GM18505 (cell line): Measurements from ENCODE around the gene NDEL1.

Source experiments
- ATAC-seq: cut with Tn5 transposase; IDR thresholded peaks from one replicate; pipeline ENCODE4 v1.9.1; 2021; ENCODE audit not compliant: unreplicated experiment
- POLR2A ChIP-seq: IDR thresholded peaks from 4 replicates; pipeline ENCODE4 v1.6.1; 2011; ENCODE audit warnings: borderline replicate concordance; ENCODE audit not compliant: insufficient read depth, insufficient read length; ENCODE audit errors: extremely low read depth

The NDEL1 gene

DNA sequence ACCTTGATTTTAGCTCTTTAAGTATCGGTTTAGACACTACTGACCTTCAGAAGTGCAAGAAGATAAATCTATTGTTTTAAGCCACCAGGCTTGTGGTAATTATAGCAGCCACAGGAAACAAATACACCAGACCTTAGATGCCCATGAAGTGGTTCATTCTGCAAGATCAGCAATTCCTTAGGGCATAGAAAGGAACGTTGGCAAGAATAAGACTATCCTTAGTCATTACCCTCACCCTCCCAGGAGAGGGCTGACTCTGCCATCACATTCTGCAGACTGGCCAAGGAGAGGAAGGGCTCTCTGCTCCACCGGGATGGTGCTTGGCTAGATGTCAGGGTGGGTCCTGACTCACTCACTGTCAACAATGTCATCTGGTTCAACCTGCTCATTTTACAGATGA is 14.1 kb upstream of the NDEL1 start:
- TF ChIP-seq POLR2A, result no peak
- ATAC-seq, result no peak

DNA sequence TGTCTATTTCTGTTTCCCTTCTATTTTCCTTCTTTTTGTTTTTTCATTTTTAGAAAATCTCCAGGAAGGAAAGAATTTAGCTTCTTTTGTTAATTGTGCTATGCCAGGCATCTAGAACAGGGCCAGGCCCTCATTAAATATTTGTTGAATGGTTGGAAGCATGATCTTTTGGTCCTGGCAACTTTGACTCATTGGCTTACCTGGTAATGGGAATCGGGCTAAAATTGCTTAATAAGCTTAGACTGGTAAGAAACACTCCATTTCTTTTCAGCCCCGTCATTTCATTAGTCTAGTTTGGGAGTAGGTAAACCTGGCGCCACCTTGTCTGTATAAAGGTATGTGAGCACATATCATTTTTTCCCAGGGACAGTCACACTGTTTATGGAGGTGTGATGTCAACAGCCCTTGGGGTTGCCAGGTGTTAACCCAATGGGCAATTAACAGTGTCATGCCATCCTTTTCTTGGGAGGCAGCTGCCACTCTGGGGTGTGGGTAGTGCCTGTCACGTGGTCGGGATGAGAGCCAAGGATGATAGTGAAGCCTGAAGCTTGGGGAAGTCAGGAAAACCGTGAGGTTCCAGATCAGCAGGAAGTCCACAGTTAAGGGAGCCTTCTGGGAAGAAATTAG is 9.5 kb upstream of the NDEL1 start:
- ATAC-seq, result no peak
- no peak for TF ChIP-seq POLR2A

DNA sequence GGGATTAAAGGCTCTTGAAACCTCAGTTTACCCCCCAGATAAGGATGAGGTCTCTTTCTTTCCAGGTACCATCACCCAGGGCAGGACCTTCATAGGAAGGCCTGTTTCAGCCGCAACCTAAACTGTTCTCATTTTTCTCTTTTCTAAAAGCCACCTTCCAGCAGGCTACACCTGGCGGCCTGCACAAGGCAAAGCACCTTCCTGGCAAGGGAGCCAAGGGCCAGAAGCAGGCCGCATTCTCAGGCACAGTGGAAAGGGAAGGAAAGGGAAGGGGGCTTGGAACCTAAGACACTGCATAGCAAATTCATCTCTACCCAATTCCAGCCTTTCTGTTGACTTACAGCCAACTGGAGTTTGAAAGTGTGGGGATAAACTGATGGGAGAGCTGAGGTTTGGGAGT is 8.9 kb upstream of the NDEL1 start:
- TF ChIP-seq POLR2A, result no peak
- ATAC-seq, result no peak

DNA sequence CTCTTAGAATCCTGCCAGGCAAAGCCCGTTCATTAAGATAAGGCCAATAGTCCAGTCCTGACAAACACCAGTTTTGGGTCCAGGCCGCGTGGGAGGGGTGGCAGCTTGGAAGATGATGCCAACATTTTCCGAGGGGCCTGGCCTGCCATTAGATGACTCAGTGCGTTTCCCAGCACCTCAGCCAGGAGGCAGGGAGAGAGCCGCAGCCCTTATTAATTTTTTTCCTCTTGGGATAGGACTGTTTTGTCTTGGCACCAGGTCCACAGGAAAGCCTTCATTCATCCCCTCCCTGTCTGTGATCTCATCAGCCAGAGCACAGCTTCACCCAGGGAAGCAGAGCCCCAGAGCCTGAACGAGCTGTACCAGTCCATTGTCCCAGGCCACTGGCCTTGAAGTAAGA is 4.7 kb upstream of the NDEL1 start:
- no peak for TF ChIP-seq POLR2A
- ATAC-seq, result no peak

DNA sequence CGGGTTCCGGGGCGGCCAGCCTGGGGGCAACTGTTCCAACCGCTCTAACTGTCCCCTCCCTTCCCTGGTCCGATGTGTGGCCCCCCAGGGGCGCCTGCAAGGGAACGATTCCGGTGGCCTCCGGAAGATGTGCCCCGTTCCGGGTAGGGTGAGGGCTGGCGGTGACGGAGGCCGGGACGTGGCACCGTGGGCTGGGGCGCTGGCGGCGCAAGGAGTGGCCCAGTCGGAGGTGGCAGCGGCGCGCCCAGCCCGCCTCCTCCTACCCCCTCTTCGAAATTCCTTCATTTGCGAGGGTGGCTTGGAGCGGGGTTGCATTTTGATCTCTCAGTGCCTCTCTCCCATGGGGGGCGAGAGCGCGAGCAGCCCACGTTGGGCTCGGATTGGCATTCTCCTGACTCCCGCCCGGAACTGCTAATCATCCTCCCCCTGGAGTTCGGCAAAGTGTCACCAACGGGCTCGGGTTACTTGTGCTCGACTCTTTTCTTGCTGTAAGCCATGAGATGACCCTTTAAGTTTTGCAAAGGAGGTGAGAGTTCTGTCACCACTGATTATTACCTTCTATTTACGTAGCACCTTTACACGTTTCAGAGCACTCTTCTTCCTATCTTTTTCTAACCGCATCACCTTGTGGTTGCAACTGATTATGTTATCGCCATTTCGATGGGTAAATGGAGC is 622 bp downstream of the NDEL1 start:
- peak; percentile 45 for ATAC-seq
- no peak for TF ChIP-seq POLR2A

DNA sequence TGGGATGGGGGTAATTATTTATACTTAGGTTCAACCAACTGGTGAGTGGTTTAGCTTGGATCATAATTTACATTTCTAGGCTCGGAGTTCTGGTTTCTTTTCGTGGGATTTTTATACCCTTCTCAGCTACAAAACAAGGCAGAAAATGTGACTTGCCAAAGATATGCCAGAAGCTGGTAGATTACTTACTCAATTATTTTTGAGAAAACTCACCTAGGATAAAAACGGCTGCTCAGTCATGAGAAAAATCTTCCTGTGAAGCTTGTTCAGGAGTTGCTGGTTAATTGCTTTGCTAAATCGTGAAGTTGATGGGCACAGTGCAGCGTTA is 1.1 kb downstream of the NDEL1 start:
- no peak for ATAC-seq
- no peak for TF ChIP-seq POLR2A

DNA sequence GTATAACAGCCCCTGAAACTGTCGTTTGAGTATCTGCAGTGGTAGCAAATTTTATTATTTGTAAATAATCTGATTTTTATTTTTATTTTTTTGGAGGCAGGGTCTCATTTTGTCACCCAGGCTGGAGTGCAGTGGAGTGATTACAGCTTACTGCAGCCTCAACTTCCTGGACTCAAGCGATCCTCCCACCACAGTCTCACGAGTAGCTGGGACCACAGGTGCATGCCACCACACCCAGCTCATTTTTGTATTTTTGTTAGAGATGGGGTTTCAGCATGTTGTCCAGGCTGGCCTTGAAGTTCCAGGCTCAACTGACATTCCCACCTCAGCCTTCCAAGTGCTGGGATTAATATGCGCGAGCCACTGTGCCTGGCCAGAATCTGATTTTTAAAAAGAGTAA is 2.8 kb downstream of the NDEL1 start:
- no peak for TF ChIP-seq POLR2A
- no peak for ATAC-seq

DNA sequence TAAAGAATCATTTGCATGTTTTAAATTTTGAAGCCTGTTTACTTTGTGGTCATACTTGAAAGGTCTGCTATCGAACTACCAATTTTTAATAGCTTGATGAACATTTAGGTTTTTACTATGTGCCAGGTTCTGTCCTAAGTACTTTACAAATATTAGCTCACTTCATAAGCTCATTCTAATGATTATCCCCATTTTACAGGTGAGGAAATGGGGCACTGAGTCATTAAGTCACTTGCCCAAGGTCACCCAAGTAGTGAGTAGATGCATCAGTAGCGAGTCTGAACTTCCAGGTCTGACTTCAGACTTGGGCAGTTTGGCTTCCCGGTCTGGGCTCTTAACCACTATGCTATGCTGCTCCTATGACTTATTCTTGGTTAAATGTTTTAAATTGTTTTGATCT is 4.0 kb downstream of the NDEL1 start:
- no peak for TF ChIP-seq POLR2A
- no peak for ATAC-seq

DNA sequence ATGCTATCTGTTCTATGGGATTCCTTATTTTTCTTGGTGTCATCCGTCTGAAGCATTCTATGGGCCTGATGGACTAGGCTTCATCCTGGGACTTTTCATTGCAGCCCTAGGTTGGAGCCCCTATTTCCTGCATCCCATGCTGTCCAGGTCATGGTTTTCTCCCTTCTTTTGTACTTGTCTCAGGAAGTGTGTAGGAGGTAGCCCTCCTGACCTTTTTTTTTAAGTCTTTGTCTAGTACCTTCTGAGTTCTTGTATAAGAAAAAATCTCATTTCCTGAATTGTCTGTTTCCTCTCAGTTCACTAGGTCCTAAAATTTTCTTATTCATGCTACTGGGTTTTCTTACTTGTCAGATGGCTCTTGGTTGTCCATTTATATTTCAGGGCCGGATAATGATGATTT is 6.0 kb downstream of the NDEL1 start:
- ATAC-seq, result no peak

DNA sequence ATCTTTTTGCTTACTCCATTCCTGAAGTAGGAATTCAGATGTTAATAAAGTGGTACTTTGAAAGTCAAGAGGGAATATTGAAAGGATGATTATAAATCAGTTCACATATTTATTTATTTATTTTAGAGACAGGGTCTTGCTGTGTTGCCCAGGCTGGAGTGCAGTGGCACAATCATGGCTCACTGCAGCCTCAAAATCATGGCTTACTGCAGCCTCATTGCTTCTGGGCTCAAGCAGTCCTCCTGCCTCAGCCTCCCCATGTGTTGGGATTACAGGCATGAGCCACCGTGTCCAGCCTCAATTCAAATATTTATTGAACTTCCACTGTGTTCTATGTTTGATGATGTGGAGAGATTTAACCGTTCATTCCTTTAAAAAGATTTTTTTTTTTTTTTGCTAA is 6.6 kb downstream of the NDEL1 start:
- ATAC-seq, result no peak
- TF ChIP-seq POLR2A, result no peak

More for the DNA sequence above, 6.0 kb downstream of the NDEL1 start:
- TF ChIP-seq POLR2A, result no peak

DNA sequence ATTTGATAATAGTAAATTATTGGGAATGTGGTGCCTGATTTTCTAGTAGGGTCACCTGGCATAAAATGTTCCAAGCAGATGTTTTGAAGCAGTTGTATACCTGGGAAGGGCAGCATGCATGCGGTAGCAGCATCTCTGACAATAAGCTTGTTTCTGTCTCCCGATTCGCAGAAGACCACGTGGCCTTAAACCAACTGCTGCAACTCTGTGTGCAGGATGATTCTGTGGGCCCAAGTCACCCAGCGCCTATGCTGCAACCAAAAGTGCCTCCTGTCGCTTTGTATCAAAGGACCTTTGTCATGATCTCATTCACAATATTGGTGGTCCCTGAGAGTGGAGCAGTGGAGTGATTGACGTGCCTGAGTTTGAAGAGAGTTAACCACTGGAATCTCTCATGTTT is 8.1 kb downstream of the NDEL1 start:
- no peak for TF ChIP-seq POLR2A
- no peak for ATAC-seq

DNA sequence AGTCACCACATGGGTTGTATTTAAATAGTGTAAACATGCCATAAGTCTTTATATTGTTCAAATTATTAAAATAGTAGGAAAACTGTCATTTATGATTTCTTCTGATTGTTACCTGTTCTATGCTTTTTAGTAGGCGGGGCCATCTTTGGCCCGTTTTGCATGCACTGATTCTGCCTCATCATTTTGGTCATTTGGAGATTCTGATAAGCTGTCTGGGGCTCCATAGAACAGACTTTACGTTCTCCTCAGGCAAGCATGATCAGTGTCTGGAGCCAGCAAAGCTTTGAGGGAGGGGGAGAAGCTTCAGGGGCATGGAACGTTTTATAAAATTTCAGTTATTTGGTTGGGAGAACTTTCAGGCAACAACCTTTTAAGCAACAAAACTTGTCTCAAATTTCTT is 8.8 kb downstream of the NDEL1 start:
- ATAC-seq, result no peak
- TF ChIP-seq POLR2A, result no peak

DNA sequence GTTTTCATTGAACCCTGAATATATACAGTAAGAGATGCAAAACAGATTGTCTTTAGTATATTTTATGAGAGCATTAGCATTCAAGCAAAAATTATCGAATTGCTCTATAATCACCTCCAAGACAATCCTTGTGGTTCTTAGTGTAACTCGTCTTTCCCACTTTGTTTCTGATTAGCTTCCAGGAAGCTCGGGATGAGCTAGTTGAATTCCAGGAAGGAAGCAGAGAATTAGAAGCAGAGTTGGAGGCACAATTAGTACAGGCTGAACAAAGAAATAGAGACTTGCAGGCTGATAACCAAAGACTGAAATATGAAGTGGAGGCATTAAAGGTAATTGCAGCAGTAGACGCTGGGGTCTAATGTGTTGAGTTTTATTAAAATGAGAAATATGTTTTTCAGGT is 9.9 kb downstream of the NDEL1 start:
- TF ChIP-seq POLR2A, result no peak
- no peak for ATAC-seq

DNA sequence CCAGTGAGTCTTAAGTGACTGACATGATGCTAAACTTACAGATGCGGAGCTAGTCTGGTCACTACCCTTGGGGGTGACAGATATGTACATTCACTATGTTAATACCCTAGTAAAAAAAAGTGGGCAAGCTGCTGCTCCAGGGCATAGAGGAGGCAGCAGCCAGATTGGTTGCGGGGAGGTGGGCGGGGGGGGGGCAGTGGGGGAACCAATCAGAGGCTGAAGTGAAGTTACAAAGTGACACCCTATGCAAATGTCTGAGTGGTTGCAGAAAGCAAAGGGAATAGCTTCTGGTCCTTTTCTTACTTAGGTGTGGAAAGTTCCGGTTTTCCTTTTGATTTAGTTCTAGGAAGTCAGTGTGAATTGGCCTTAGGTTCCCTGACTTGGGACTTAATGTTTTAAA is 12.1 kb downstream of the NDEL1 start:
- no peak for TF ChIP-seq POLR2A
- no peak for ATAC-seq

DNA sequence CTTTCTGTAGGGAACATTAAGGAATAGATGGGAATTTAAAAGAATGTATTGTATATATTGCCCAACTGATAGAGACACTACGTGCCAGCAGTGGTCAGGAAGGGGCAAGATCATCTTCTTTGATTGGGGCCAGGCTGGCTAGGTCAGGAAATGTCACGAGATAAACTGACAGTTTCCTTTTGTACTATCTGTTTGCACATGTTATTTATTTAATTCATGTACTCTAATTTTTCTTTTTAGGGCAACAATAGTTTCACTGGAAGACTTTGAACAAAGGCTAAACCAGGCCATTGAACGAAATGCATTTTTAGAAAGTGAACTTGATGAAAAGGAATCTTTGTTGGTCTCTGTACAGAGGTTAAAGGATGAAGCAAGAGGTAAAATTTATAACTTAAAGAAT is 12.6 kb downstream of the NDEL1 start:
- no peak for ATAC-seq
- TF ChIP-seq POLR2A, result no peak
